ENCODE measurements around the gene FABP2.
A peak's percentile ranks its signal among the peaks of the same experiment; 100 is the strongest.
"Not testable (repeated sequence)": the region's sequence is repeated elsewhere in the genome, so short reads cannot be mapped to it uniquely, and the experiment has no call there.

- not testable (repeated sequence) for TF ChIP-seq ATF3 (IDR thresholded peaks at IDR 0.05); YY1 (IDR thresholded peaks at IDR 0.05); NR2F2 (IDR thresholded peaks at IDR 0.05); CTCF (IDR thresholded peaks at IDR 0.05; ENCODE audit: low read depth, low read length, missing input control); HNF4G (IDR thresholded peaks at IDR 0.05); JUND (IDR thresholded peaks at IDR 0.05); RAD21 (IDR thresholded peaks at IDR 0.05); GABPA (IDR thresholded peaks at IDR 0.05 in 1 of 2, conservative IDR thresholded peaks at IDR 0.05 in 1 of 2); TAF1 (conservative IDR thresholded peaks at IDR 0.05); FOXA1 (IDR thresholded peaks at IDR 0.05)
- TF ChIP-seq SP1 (IDR thresholded peaks at IDR 0.05): peak; percentile 24
- TF ChIP-seq, protein P1, sequence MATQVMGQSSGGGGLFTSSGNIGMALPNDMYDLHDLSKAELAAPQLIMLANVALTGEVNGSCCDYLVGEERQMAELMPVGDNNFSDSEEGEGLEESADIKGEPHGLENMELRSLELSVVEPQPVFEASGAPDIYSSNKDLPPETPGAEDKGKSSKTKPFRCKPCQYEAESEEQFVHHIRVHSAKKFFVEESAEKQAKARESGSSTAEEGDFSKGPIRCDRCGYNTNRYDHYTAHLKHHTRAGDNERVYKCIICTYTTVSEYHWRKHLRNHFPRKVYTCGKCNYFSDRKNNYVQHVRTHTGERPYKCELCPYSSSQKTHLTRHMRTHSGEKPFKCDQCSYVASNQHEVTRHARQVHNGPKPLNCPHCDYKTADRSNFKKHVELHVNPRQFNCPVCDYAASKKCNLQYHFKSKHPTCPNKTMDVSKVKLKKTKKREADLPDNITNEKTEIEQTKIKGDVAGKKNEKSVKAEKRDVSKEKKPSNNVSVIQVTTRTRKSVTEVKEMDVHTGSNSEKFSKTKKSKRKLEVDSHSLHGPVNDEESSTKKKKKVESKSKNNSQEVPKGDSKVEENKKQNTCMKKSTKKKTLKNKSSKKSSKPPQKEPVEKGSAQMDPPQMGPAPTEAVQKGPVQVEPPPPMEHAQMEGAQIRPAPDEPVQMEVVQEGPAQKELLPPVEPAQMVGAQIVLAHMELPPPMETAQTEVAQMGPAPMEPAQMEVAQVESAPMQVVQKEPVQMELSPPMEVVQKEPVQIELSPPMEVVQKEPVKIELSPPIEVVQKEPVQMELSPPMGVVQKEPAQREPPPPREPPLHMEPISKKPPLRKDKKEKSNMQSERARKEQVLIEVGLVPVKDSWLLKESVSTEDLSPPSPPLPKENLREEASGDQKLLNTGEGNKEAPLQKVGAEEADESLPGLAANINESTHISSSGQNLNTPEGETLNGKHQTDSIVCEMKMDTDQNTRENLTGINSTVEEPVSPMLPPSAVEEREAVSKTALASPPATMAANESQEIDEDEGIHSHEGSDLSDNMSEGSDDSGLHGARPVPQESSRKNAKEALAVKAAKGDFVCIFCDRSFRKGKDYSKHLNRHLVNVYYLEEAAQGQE (IDR thresholded peaks at IDR 0.05): not testable (repeated sequence)
These were observed 49.2 kb upstream of the FABP2 start for GRCh38 chr4:119370951-119371683.

Data from liver (tissue), 3 donors.